Measurements from ENCODE around the gene BHLHA15. TPM values are rescaled to one million over a fixed set of nuclear protein-coding genes. Genes with fewer than 3 reads are reported as not detected.
A peak's percentile ranks its signal among the peaks of the same experiment; 100 is the strongest.

BHLHA15 gene
- total RNA-seq, 2 experiments from 2014 or later, result not detected

DNA sequence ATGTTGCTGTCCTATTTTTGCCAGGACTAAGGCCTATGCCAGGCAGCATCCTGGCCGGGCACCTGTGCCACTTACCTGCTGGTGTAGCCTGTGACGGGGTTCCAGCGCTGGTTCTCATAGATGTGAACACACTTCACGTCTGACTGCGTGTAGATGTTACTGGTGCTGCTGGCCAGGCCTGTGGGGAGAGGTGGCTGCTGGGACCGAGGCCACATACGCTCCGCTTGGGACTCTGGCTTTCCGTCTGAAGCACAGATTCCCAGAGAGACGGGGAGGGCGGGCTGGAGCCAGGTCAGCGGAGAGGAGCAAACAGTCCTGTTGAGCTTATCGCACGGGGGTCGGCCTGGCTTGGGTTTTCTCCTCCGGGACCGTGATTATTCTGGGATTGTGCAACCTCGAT lies 16.7 kb downstream of the BHLHA15 start:
- no peaks in the 10 kb centered on the region for H3K27me3 Mint-ChIP-seq
- intact Hi-C loops (cut with DNase I, micrococcal nuclease), result no loop called here
- ChIA-PET POLR2A (no interaction called here), CTCF (no interaction called here)
- Histone ChIP-seq H3K9me3 (ENCODE audit: control insufficient read depth in 1 of 2, insufficient read depth in 1 of 2, low read length in 2 of 2) (no peaks in the 10 kb centered on the region), H3K4me3 (ENCODE audit: low read length) (no peak overlapping the region), H3K27me3 (ENCODE audit: control insufficient read depth in 1 of 2, insufficient read depth in 2 of 2, low read length in 2 of 2) (no peaks in the 10 kb centered on the region), H3K4me1 (ENCODE audit: insufficient read depth, low read length) (no peaks in the 10 kb centered on the region), H3K27ac (ENCODE audit: low read depth in 1 of 2, low read length in 2 of 2) (no peak overlapping the region), H3K36me3 (ENCODE audit: insufficient read depth, low read length) (peaks cover 63% of the 10 kb centered on the region)
- no peak overlapping the region for H3K27ac Mint-ChIP-seq
- H3K36me3 Mint-ChIP-seq (ENCODE audit: low read depth), result peaks cover 53% of the 10 kb centered on the region
- no peaks in the 10 kb centered on the region for H3K9me3 Mint-ChIP-seq
- no peaks in the 10 kb centered on the region for H3K4me1 Mint-ChIP-seq (ENCODE audit: low read depth)
- ATAC-seq (ENCODE audit: poor library complexity) (no peak), DNase-seq (peak in 1 of 14 experiments; percentile 9)
- TF ChIP-seq, protein P1, sequence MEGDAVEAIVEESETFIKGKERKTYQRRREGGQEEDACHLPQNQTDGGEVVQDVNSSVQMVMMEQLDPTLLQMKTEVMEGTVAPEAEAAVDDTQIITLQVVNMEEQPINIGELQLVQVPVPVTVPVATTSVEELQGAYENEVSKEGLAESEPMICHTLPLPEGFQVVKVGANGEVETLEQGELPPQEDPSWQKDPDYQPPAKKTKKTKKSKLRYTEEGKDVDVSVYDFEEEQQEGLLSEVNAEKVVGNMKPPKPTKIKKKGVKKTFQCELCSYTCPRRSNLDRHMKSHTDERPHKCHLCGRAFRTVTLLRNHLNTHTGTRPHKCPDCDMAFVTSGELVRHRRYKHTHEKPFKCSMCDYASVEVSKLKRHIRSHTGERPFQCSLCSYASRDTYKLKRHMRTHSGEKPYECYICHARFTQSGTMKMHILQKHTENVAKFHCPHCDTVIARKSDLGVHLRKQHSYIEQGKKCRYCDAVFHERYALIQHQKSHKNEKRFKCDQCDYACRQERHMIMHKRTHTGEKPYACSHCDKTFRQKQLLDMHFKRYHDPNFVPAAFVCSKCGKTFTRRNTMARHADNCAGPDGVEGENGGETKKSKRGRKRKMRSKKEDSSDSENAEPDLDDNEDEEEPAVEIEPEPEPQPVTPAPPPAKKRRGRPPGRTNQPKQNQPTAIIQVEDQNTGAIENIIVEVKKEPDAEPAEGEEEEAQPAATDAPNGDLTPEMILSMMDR (IDR thresholded peaks at IDR 0.05), result no peak
- no peak overlapping the region for H3K4me3 Mint-ChIP-seq

DNA sequence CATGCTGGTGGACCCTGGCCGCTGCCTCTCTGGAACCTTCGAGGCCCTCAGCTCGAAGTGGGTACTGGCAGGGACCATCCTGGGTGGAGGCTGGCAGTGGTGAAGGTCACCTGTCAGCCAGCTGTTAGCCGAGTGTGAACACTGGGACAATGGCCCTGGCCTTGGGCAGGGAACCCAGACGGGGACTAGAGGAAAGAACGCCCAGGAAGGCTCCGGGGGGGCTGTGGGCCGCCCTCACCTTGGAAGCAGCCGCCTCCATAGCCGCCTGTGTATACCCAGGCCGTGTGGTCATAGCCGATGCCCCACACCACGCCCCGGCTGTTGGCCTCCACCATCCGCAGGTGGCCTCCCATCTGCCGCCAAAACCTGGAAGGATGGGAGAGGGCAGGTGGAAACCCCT lies 17.6 kb downstream of the BHLHA15 start:
- Mint-ChIP-seq H3K4me1 (ENCODE audit: low read depth) (no peaks in the 10 kb centered on the region), H3K36me3 (ENCODE audit: low read depth) (peaks cover 52% of the 10 kb centered on the region), H3K9me3 (no peaks in the 10 kb centered on the region), H3K27me3 (no peaks in the 10 kb centered on the region), H3K4me3 (no peak overlapping the region), H3K27ac (no peak overlapping the region)
- H3K27ac ChIP-seq (ENCODE audit: low read depth in 1 of 2, low read length in 2 of 2), result no peak overlapping the region
- peaks cover 68% of the 10 kb centered on the region for H3K36me3 ChIP-seq (ENCODE audit: insufficient read depth, low read length)
- H3K9me3 ChIP-seq (ENCODE audit: control insufficient read depth in 1 of 2, insufficient read depth in 1 of 2, low read length in 2 of 2), result no peaks in the 10 kb centered on the region
- TF ChIP-seq, protein P1 (IDR thresholded peaks at IDR 0.05), result no peak
- no peaks in the 10 kb centered on the region for H3K4me1 ChIP-seq (ENCODE audit: insufficient read depth, low read length)
- POLR2A ChIA-PET, result no interaction called here
- intact Hi-C loops (cut with DNase I, micrococcal nuclease), result no loop called here
- no peak for DNase-seq
- CTCF ChIA-PET, result no interaction called here
- no peak overlapping the region for H3K4me3 ChIP-seq (ENCODE audit: low read length)
- H3K27me3 ChIP-seq (ENCODE audit: control insufficient read depth in 1 of 2, insufficient read depth in 2 of 2, low read length in 2 of 2), result no peaks in the 10 kb centered on the region
- ATAC-seq (ENCODE audit: poor library complexity), result no peak

DNA sequence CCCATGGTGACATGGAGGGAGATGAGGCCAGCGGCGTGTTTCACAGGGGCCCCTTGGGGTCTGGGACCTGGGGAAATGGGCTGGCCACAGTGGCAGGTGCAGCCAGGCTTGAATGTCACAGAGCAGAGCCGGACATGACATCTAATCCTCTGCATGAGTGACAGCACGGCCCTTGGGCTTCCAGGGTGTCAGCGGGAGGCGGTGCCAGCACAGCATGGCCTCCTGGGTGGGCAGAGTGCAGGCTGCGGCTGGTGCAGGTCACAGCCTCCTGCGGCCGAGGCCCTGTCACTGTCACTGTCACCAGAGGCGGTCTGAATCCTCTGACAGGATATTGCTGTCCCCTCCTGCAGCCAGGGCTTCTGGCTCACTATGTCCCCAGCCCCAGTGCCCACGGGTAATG lies 18.2 kb downstream of the BHLHA15 start:
- Histone ChIP-seq H3K27me3 (ENCODE audit: control insufficient read depth in 1 of 2, insufficient read depth in 2 of 2, low read length in 2 of 2) (no peaks in the 10 kb centered on the region), H3K4me3 (ENCODE audit: low read length) (no peak overlapping the region), H3K36me3 (ENCODE audit: insufficient read depth, low read length) (peaks cover 68% of the 10 kb centered on the region), H3K27ac (ENCODE audit: low read depth in 1 of 2, low read length in 2 of 2) (no peak overlapping the region), H3K4me1 (ENCODE audit: insufficient read depth, low read length) (no peaks in the 10 kb centered on the region), H3K9me3 (ENCODE audit: control insufficient read depth in 1 of 2, insufficient read depth in 1 of 2, low read length in 2 of 2) (no peaks in the 10 kb centered on the region)
- H3K4me1 Mint-ChIP-seq (ENCODE audit: low read depth), result no peaks in the 10 kb centered on the region
- DNase-seq (peak in 1 of 14 experiments; percentile 8), ATAC-seq (ENCODE audit: poor library complexity) (no peak)
- no peaks in the 10 kb centered on the region for H3K9me3 Mint-ChIP-seq
- no peak overlapping the region for H3K27ac Mint-ChIP-seq
- no peak overlapping the region for H3K4me3 Mint-ChIP-seq
- H3K27me3 Mint-ChIP-seq, result no peaks in the 10 kb centered on the region
- H3K36me3 Mint-ChIP-seq (ENCODE audit: low read depth), result peaks cover 58% of the 10 kb centered on the region
- POLR2A ChIA-PET, result no interaction called here
- intact Hi-C loops (cut with DNase I, micrococcal nuclease), result no loop called here
- TF ChIP-seq, protein P1 (IDR thresholded peaks at IDR 0.05), result no peak
- CTCF ChIA-PET, result no interaction called here
